ENCODE data around the gene JUP. TPM values are rescaled to one million over a fixed set of nuclear protein-coding genes. Genes with fewer than 3 reads are reported as not detected.

The JUP gene
- total RNA-seq, 1 experiment from 2014 or later, result 352 TPM

DNA sequence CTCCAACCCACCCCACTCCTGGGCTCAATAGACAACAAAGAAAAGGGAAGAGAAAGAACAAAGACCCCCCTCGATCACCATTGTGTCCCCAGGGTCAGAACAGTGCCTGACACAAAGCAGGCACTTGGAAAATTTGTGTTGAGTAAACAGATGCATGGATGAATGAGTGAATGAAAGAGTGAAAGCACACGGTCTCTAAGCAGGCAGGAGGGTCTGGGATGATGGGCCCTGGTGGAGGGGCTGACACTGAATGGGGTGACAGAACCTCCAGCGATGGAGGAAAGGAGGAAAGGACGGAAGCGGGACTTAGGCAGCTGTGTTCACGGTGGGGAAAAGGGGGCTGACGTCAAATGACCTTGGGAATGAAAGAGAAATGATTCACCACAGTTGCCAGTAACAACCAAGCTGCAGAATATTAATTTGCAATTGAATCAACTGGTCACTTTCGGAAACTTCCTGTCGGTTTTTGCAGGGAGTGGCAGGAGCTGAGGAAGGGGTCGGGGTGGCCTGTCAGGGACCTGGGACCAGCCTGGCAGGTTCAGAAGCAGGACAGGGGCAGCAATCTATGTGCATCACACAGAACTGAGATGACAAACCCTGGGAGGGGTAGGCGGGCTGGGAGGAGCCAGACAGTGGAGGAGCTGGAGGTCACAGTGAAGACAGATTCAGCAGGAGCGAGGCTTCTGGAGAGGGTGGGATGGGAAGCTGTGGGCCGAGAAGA, 81.1 kb downstream of the JUP start:
- no peak for DNase-seq (ENCODE audit: low read depth, low spot score)
- intact Hi-C loops (cut with micrococcal nuclease; ENCODE audit: unreplicated experiment), result no loop called here
- no peaks in the 10 kb centered on the region for H3K4me1 ChIP-seq (ENCODE audit: control insufficient read depth, insufficient read depth, low read length)
- ChIA-PET POLR2A (interaction anchor here (0.5 to 1.0 kb wide), 3 partner anchors 13 to 27 kb away, joined by 3 to 7 read pairs (median 3); no protein-coding TSS in a partner anchor), CTCF (no interaction called here)
- peak; percentile 55 for ATAC-seq
- no peak overlapping the region for H3K27ac ChIP-seq (ENCODE audit: low read length)
- in situ Hi-C loops (cut with HindIII; ENCODE audit: low pct_unique_long_range_greater_than_20kb, low sequenced_read_pairs), result no loop called here
- BruUV-seq (replicated peaks), result no TSS peak
- H3K27me3 ChIP-seq (ENCODE audit: control insufficient read depth, insufficient read depth, low read length), result no peaks in the 10 kb centered on the region
- H3K36me3 ChIP-seq (ENCODE audit: control insufficient read depth, insufficient read depth, low read length), result no peaks in the 10 kb centered on the region
- no peak overlapping the region for H3K4me3 ChIP-seq (ENCODE audit: low read depth in 2 of 2, low read length in 2 of 2)
- TF ChIP-seq POLR2AphosphoS5 (IDR thresholded peaks at IDR 0.05; ENCODE audit: low read depth, low read length) (no peak), REST (IDR thresholded peaks at IDR 0.05; ENCODE audit: insufficient read depth in 1 of 2, low read depth in 2 of 2, low read length in 1 of 2) (no peak), CTCF (IDR thresholded peaks at IDR 0.05) (no peak), SIN3A (IDR thresholded peaks at IDR 0.05; ENCODE audit: borderline replicate concordance, insufficient read depth, low read depth, low read length) (no peak), TCF7L2 (IDR thresholded peaks at IDR 0.05; ENCODE audit: low read depth, low read length) (no peak)
- H3K9me3 ChIP-seq (ENCODE audit: control insufficient read depth, insufficient read depth, low read depth, low read length), result no peaks in the 10 kb centered on the region

Other genes with a start within 250 kb of the JUP start
- gene KRT9, start 214.7 kb downstream of the JUP start, total RNA-seq (2021; ENCODE audit: unreplicated experiment), result not detected
- gene KRT14, start 199.8 kb downstream of the JUP start, total RNA-seq (2021; ENCODE audit: unreplicated experiment), result not detected
- 1.6 TPM for gene KRT16, start 173.9 kb downstream of the JUP start, total RNA-seq (2021; ENCODE audit: unreplicated experiment)
- gene KRT17, start 162.1 kb downstream of the JUP start, total RNA-seq (2021; ENCODE audit: unreplicated experiment), result 1.9 TPM
- gene EIF1, start 97.8 kb downstream of the JUP start, total RNA-seq (2021; ENCODE audit: unreplicated experiment), result 747 TPM
- gene GAST, start 74.4 kb downstream of the JUP start, total RNA-seq (2021; ENCODE audit: unreplicated experiment), result not detected
- 11.6 TPM for gene HAP1, start 52.1 kb downstream of the JUP start, total RNA-seq (2021; ENCODE audit: unreplicated experiment)
- gene P3H4, start 25.2 kb upstream of the JUP start, total RNA-seq (2021; ENCODE audit: unreplicated experiment), result 58.9 TPM
- 190 TPM for gene FKBP10, start 26.3 kb upstream of the JUP start, total RNA-seq (2021; ENCODE audit: unreplicated experiment)
- gene NT5C3B, start 49.5 kb upstream of the JUP start, total RNA-seq (2021; ENCODE audit: unreplicated experiment), result 118 TPM
- not detected for gene KLHL10, start 51.1 kb upstream of the JUP start, total RNA-seq (2021; ENCODE audit: unreplicated experiment)
- gene KLHL11, start 78.7 kb upstream of the JUP start, total RNA-seq (2021; ENCODE audit: unreplicated experiment), result 12.5 TPM
- 225 TPM for gene ACLY, start 132.2 kb upstream of the JUP start, total RNA-seq (2021; ENCODE audit: unreplicated experiment)
- 0.69 TPM for gene ODAD4, start 143.9 kb upstream of the JUP start, total RNA-seq (2021; ENCODE audit: unreplicated experiment)
- 79.9 TPM for gene CNP, start 180.1 kb upstream of the JUP start, total RNA-seq (2021; ENCODE audit: unreplicated experiment)
- gene DNAJC7, start 230.7 kb upstream of the JUP start, total RNA-seq (2021; ENCODE audit: unreplicated experiment), result 72.0 TPM
- gene NKIRAS2, start 233.4 kb upstream of the JUP start, total RNA-seq (2021; ENCODE audit: unreplicated experiment), result 22.4 TPM